ENCODE data around the gene ILK.

The ILK gene

DNA sequence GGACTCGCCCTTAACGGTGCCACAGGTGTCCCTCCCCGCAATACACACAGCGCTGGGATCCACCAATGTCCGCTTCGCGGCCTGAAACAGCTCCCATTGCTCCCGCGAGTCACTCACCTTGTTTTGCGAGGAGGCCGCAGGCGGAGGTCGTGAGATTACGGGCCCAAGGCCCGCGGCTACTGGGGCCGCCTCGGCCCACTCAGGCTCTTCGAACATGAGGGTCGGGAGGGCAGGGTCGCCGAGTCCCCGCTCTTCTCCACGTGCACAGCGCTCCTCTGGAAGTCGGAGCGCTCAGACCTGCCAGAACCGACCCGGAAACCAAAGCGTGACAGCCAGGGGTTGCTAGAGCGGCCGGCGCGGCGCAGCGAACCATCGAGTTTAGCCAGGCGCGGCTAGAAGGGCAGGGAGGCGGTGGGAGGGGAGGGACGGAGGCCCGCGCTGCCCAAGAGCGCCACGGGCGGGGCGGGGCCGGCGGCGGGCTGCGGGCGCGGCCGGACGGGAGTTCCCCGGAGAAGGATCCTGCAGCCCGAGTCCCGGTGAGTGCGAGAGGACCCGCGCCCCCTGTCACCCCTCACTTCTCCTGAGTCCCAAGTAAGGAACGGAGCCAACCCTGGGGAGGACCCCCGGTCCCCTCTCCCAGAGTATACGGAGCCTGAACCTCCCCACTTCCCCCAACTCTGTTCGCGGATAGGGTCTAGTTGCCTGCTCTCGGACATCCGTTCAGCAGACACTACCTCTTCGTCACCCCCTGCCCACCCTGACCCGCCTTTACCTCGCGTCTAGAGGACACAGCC is at the start of gene ILK, which contains the start of gene RRP8:
ILK (plus strand) TSS at position 488 of the 794 bp plus-strand sequence. CDS start 498 bp downstream, outside the sequence.
RRP8 (minus strand) TSS at position 330 of the 794 bp plus-strand sequence; CDS start at position 216, 114 bp downstream.
- DNase-seq: peak; percentile 33

GRCh38 chr11:6554828-6555706 is 48.5 kb upstream of the ILK start:
- DNase-seq: no peak

DNA sequence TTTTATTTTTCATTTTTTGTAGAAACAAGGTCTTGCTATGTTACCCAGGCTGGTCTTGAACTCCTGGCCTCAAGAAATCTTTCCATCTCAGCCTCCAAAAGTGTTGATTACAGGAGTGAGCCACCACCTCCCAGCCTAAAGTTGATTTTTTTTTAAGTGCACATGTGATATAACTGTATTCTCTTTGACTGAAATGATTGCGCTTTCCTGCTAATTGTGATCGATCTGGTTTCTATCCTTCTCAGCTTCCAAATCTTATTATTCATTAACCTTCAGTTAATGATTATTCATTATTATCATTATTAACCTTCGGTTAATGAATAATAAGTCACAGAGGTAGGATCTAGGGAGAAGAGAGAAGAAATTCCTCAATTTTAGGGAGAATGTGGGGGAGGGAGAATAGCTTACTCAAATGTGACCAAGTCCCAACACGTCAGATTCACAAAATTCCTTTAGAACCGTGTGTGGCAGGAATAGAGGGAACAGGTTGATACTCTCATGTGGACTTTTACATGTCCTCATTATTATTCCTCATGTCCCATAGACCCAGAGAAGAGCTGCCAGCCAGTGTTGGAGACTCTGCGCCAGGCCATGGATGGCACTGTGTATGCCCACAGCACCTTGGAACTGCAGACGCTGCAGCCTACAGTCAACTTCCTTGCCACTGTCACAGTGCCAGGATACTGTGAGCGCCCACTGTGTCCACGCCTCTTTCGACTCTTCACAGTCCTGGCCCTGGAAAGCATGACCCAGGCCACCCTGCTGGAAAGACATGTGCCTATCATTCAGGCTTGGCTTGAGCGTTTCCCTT is 47.2 kb upstream of the ILK start:
- DNase-seq: no peak

DNA sequence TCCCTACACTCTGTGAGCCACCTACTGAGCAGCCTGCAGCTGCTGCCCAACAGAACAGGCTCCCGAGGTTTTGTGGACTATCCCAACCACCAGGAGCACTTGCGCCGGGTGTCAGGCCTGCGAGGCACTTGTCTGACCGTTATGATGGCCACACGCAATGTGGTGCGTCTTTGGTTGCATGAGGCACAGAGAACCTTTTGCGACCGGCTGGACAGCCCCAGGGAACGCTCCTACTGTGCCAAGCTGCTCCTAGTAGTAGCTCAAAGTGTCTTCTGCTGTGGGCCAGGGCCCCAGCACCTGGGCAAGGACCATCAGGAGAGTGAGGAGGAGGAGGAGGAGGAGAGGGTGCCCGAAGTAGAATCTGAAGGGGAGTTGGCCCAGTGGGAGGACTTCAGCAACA is 46.5 kb upstream of the ILK start:
- no peak for DNase-seq

GRCh38 chr11:6557761-6558674 is 45.6 kb upstream of the ILK start:
- no peak for DNase-seq

DNA sequence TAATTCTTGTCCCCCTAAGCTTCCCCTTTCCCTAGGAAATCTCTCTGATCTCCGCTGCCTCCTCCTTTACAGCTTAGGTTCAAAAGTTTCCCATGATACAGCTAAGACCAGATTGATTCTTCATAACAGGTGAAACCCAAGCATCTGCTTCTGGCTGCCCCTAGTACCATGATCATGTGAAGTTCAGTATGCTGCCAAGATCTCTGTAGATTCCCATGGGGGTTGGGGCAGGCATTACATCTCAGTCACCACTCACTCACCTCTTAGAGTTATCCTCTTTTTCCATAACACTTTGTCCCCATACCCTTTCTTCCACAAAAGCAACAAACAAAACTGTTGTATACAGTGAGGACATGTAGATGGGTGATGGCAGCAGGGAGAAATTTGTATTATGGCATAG is 44.2 kb upstream of the ILK start:
- no peak for DNase-seq

DNA sequence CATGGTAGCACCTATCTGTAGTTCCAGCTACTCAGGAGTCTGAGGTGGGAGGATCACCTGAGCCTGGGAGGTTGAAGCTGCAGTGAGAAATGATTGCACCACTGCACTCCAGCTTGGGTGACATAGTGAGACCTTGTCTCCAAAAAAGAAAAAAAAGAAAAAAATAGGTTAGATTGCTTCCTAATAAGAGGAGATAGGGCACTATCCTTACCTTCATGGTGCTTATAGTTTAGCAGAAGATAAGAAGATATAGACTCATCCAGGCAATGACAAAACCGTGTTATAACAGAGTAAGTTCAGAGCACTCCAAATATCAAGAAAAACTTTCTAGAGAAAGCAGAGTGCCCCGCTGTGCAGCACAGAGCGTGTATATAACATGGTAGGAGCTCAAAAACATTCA is 42.3 kb upstream of the ILK start:
- no peak for DNase-seq

GRCh38 chr11:6563121-6563619 is 40.4 kb upstream of the ILK start:
- DNase-seq: no peak

GRCh38 chr11:6563667-6564066 is 39.9 kb upstream of the ILK start:
- DNase-seq: no peak

- DNase-seq: no peak
Observed at GRCh38 chr11:6565325-6565724, 38.2 kb upstream of the ILK start.

DNA sequence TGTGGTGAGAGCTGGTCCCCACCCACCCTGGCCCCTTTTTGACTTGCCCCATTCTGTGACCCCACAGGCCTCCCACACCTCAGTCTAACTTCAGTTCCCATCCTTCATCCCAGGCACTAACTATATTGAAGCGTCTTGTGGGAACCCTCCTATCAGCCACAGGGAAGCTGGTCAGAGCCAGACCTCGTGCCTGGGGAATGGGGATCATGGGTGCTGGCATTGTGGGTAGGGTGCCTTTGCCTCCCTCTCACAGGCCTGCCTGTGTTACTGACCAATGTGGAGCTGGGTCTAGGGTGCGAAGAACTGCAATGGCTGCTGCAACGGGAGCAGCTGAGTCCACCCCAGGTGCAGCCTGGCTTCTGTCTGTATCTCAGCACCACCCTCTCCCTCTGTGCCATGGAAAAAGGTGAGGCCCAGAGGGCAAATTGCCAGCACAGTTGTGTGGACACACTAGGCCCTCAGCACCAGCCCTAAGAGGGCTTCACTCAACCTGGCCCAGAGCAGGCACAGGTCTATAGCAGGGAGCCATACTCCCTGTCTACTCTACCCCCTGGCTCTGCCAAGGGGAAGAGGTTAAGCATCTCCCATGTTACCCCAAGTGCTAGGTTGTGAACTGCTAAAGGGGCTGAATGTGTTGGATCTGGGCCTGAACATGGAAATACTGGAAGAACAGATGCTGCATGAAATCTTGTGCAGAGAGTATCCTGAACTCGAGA is 37.4 kb upstream of the ILK start:
- no peak for DNase-seq

GRCh38 chr11:6566704-6567370 is 36.7 kb upstream of the ILK start:
- no peak for DNase-seq

DNA sequence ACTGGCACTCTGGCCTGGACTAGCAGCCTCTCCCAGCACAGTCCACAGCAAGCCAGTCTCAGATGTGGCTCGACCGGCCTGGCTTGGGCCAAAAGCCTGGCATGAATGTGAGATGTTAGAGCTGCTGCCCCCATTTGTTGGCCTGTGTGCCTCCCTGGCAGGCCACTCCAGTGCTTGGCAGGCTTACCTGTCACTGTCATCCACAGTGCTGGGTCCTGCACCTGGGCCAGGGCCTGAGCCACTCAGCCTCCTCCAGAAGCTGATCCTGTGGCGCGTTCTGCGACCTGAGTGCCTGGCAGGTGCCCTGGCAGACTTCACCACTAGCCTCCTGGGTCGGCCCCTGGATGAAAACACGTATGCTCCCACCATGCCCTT is 36.2 kb upstream of the ILK start:
- no peak for DNase-seq

DNA sequence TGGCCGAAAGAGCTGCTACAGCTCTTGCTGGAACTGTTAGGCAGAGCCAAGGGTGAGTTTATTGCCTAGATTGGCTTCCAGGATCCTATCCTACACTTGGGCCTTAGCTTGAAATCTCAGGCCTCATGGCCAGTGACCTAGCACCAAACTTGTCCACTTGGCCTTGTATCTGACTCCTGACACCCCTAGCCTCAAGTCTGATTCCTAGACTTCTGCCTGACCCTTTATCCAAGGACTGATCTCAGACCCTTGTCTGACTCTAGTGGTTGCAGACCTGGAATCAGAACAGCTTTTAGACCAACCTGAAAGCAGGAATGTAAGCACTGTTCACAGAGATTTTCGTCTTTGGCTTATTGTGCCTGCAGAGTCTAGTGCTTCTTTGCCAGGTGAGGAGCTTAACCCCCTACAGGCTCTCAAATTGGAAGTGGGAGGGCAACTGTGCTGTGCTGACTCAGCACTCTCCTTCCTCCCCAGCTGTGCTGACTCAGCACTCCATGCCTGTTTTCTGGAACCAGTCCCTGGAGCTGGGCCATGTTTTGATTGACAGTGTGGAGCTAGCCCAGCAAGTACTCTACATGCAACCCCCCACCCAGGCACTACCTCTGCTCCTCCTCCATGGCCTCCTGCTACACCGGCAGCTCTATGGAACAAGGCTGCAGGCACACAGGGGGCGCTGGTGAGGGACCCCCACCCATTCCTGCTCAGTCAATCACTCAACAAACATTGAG is 35.2 kb upstream of the ILK start:
- DNase-seq: no peak

DNA sequence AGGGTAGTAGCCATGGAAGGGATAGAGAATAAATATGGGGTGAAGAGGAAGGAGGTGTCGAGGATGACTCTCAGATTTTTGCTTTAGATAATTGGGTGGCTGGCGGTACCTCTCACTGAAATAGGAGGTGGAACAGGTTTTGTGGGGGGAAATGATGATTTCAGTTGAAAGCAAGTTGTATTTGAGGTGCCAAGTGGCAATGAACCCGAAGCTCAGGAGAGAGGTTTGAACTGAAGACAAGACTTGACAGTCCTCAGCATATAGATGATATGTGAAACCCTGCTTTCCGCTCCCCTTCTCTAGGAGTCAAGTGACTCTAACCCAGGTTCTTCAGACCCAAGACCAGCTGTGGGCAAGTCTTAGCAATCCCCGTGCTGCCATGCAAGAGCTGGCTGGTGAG is 33.9 kb upstream of the ILK start:
- DNase-seq: no peak

DNA sequence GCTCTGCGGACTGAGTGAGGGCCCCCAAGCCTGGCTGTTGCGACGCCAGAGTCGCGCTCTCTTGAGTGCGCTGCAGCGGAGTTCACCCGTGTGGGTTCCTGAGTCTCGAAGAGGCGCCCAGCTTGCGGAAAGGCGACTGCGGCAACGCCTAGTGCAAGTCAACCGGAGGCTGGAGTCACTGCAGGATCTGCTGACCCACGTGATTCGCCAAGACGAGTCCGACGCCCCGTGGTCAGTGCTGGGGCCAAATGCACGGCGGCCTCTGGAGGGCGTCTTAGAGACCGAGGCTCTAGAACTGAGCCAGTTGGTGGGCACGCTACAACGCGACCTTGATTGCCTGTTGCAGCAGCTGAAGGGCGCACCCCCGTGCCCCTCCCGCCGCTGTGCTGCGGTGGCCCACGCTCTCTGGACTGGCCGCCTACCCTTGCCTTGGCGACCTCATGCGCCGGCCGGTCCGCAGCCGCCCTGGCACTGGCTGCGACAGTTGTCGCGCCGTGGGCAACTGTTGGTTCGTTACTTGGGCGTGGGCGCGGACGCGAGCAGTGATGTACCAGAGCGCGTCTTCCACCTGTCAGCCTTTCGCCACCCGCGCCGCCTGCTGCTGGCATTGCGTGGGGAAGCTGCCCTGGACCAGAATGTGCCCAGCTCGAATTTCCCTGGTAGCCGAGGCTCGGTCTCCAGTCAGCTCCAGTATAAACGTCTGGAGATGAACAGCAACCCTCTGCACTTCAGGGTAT is 32.7 kb upstream of the ILK start:
- no peak for DNase-seq

DNA sequence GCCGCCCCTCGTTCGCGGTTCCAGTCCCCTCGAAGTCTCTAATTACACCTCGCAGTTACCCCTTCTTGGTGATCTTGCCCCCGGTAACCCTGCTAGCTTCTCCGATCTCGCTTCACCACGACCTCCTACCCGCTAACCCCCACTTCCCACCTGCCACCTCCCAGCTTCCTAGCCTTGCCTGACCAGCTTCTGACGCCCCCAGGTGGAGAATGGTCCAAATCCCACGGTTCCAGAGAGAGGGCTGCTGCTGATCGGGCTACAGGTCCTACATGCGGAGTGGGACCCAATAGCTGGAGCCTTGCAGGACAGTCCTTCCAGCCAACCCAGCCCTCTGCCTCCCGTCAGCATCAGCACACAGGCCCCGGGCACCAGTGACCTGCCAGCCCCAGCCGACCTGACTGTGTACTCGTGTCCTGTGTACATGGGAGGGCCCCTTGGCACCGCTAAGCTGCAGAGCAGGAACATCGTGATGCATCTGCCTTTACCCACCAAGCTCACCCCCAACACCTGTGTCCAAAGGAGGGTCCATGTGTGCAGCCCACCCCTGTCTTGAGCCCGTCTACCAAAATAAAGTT is 32.1 kb upstream of the ILK start:
- DNase-seq: no peak

DNA sequence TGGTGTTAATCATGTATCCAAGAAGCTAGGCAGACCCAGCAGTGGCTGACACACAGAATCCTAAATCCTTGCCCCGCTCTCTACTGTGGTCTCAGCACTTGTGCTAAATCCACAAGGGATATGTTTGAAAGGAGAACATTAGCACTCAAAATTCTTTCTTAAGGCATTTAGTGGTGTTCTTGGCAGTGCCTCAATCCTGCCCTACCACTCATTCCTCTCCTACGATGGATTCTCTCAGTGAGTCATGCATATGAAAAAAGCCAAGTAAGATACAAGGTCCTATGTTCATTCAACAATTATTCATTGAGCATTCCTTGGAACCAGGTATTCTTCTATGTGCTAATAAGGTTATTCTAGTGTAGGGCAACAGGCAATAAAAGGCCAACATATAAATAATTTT is 31.4 kb upstream of the ILK start:
- DNase-seq: no peak

Measured in NCI-H187 treated with DMSO at 0.1 percent for 48 hours (cell line).